NOMO-1 treated with DMSO at 0.1 percent for 48 hours (cell line): ENCODE measurements around the gene RREB1.

Experiments used
- DNase-seq: peaks from one replicate; lab custom pipeline; 2025; ENCODE audit not compliant: unreplicated experiment; lab: John Stamatoyannopoulos, UW

Gene RREB1

DNA sequence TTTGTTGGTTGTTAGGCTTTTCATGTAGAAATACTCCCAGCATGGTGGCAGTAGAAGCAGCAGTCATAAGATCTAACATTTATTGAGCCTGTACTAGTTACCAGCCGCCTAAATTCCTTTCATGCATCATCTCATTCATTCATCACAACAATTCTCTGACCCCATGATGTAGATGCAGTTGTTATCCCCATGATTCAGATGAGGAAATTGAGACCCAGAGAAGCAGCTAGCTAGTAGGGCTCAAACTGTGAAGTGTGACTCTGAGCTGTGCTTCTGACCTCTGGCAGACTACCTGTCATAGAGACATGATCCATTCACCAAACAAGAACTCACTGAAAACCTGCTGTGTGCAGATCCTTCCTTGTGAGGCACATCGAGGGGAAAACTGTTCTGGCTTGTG lies 16.9 kb downstream of the RREB1 start:
- DNase-seq = no peak

DNA sequence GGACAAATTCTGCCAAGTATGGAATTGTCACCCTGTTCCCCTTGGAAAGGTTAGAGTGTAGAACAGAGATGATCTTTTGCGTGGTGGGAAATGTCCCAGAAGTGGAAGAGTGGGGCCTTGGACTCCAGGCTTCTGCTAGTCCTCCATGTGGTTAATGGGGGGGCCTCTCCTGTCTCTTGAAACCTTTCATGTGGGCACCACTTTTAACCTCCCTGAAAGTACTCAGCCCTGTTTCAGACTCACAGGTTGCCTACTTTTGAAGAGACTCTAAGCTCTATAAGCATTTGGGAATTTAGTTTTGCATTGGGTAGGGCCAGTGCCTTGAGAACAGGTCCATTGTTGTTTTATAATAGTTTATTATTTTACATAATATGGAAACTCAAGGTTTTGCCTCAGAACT lies 17.5 kb downstream of the RREB1 start:
- no peak for DNase-seq

DNA sequence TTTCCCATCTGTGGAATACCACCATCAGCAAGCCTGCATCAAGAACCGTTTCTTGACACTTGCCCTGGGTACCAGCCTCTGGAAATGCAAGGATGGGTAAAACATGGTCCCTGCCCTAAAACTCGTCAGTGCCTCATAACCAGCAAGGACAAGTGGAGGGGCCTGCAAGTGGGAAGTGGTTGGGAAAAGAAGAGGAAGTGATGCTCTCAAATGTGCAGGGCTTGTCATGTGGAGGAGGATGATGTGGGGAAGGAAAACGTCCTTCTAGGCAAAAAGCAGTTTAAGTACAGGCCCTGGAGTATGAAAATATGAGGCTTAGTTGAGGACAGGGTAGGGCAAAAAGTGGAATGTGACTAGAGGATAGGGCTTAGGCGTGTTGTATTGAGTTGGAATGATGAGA lies 19.0 kb downstream of the RREB1 start:
- DNase-seq = peak; percentile 43

DNA sequence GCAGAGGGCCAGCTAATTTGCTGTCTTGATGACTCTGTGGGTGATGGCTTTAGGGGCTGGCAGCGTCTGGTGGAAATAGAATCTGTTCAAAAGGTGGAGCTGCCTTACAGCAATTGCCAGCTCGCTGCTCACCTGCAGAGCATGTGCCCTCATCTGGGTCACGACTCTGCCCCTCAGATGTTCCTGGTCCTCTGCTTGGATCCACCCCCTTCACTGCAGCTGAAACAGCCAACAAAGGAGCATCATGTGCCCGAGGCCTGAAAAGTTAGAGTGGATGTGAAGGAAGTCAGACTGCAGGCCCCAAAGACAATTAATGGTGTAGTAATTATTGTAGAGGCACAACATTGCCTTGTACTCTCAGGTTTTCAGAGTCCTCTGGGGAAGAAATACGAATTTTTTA lies 19.9 kb downstream of the RREB1 start:
- DNase-seq = no peak

DNA sequence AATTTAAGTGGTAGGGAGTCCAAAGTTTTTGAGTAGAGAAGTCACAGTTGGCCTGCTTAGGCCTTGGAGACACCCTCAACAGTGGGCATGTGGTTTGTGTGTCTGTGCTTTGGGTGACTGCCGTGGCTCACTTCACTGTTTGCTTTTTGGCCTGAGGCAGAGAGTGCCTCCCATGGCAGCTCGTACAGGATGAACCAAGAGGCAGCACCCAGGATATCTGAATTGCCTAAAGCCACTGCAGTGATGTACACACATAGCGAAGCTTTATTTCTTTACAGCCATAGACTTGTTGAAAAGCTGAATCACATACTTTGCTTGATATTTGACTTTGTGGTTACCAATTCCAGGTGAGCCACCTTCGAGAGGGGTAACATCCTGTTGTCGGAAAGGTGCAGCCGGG lies 21.6 kb downstream of the RREB1 start:
- no peak for DNase-seq

DNA sequence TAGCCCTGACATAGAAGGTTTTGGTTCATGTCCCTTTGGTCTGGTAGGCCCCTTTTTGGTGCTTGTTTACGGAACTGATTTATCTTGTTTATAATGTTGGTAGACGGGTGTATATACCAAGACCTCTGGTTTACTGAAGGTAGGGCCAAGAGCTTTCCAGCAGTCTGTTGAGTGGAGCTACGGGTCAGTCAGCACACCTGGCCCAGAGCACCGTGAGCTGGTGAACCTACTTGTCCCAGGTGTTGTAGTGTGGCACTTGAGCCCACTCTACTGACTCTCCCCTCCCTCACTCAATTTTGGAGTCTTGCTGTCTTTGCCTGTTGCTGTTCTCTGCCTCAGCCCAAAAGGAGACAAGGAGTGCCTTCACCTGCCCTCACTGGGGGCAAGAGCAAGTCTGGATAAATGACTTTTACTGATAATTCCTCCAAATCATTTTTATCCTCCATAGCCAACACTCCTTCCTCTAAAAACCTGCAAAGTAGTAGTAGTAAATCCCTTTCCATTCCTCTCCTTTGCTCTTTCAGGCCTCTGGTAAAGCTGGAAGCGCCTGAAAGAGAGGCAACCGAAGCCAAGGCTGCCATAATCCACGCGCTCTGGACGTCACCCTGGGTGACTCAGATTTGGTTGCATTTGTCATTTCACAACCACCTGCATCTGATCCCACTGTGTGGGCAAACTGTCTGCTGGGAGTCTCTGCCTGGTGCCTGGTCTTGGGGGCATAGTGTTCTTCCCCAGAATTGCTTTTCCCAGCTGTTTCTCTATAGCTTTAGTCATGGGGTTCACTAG lies 22.2 kb downstream of the RREB1 start:
- peak; percentile 69 for DNase-seq

DNA sequence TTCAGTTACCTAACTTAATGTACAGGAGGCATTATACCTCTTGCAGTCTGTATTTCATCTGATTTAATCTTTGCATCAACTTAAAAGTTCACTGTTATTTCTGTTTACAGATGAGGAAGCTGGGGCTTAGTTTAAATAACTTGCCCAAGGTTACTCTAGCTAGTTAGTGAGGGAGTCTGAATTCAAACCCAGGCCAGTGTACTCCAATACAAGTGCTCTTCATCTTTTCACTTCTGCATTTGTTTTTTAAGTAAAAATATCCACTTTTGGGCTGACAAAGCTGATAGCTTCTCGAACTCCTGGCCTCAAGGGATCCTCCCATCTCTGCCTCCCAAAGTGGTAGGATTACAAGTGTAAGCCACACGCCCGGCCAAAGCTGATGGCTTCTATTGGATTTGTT lies 23.6 kb downstream of the RREB1 start:
- DNase-seq = no peak

DNA sequence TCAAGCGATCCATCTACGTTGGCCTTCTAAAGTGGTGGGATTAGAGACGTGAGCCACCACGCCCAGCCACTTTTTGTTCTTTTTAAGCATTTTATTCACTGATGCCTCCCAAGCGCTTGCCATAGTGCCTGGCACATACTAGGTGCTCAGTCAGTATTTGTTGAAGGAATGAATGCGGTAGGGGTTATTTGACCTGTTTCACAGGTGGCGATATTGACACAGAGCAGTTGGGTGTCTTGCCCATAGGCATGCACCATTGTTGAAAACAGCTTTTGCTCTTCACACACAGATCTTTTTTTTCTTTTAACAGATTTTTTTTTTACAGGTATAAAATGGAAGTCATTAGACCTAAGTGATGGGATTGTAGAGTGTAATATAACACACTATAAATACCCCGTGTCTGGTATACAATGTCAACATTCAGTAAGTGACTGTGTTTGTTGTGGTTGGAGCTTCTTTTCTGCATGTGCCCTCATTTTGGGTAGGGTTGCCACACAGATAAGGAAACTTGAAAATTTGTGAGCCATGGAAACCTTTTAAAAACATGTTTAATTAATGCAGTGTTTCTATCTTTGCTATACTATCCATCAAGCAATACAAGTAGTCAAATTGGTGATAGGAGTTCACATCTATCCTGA lies 24.8 kb downstream of the RREB1 start:
- DNase-seq = no peak

DNA sequence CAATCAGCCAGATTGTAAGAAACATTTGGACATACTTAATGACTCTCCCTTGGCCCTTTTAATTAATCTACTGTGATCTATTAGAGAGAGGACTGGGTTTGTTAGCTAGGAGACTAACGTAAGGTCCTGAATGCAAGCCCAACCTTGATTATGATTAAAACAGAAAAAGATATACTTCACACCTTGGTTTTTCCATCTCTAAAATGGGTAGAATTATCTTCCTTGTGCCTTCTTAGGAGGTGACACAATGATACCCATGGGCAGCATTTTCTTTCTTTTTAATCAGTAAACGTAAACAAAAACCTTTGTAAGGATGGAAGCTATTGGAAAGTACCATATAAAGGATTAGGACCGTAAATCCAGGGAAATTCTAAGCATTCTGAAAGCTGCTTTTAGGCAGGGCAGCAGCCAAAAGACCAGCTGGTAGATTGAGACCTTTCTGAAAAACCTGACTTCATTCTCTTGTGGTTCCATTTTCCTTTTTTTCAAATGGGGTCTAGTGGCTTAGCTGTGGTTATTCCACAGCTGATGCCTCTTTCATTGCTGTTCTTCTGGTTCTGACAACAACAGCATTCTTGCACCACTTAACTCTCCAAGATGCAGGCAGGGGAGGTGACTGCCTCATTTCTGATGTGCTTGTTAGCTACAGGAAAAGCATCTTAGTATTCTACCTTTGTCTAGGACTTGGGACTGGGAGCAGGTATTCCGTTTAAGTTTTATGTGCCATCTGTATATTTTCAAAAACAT lies 27.4 kb downstream of the RREB1 start:
- DNase-seq = no peak

DNA sequence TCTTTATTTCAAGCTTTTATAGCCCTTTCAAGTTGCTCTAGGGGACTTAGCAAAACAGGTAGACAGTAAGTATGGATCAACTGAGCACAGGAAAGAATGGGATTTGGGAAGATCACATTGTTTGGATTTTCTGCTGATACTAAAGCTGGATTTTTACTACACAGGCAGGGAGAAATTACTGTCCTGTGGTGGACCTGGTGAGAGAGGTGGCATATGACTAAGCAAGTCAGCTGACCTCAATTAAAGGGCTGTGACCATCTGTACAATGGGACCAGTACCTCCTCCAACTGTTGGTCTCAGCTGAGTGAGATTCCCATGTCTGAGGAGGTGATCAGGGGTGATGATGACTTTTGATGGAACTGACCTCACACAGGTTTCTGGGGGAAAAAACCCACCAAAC lies 28.0 kb downstream of the RREB1 start:
- no peak for DNase-seq

DNA sequence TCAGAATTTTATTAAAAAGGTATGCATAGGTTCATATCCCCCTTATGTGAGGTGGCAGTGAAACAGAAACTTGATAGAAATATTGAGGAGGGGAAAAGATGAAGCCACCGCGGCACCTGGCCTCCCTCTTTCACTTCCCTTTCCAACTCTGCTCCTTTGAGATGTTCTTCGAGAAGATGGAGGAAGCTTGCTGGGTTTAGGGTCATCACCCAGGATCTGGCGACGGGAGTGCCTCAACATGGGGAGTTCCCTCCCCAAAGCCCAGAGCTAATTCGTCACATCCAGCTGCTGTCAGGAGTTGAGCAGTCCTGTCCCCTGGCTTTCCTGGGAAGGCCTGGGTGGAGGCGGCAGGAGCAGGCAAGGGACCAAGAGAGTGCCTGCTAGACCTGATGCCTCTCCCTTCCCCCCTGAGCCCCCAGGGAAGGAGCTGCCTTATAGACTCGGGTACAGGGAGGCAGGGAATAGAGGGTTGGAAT lies 29.1 kb downstream of the RREB1 start:
- DNase-seq = peak; percentile 60

DNA sequence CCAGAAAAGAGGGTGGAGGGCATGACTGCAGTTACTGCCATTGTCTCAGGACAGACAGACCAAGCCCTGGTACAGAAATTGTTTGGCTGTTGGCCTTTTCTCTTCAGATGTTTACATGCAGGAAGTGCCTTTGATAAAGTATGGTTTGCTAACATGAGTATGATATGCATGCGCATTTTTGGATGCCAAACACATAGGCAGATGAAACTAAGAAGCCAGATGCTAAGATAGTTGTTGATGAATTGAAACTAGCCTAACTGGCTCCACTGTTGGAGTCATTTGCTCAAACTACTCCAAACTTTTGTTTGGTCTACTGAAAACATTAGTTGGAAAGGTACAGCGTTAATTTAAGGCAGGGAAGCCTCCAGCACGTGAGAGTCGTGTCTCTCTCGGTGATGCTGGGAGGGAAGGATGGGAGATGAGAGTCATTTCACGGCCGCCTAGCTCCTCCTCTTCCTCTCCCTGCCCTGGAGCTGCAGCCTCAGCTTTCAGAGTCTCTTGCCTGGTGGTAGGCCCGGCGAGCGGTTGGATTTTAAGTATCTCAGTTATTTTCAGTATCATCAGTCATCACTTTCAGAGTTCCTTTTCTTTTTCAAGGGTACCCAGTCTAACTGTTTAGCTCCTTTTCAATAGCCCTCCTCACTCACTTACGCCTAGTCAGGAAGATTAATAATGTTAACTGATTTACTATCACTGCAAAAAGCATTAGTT lies 29.7 kb downstream of the RREB1 start:
- DNase-seq = peak; percentile 60

DNA sequence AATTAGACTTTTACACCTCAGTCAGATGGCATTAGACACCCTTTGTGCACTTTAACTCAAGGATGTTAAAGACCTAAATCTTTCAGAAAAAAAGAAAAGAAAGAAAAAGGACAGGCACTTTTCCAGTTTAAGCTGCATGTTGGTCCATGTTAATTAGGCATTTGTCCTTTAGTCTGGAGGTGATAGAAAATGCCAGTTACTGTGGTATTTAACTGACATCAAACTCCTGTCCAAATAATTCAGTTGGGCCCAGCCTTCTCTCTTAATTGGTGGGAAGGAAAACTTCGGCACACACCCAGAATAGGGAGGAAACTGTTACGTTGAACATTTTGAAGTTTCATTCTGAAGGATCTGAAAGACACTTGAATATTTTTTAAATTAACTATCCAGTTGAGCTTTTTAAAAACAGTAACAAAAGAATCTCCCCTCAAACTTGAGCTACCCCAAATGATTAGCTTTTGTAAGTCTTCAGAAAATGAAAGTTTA lies 30.3 kb downstream of the RREB1 start:
- no peak for DNase-seq

DNA sequence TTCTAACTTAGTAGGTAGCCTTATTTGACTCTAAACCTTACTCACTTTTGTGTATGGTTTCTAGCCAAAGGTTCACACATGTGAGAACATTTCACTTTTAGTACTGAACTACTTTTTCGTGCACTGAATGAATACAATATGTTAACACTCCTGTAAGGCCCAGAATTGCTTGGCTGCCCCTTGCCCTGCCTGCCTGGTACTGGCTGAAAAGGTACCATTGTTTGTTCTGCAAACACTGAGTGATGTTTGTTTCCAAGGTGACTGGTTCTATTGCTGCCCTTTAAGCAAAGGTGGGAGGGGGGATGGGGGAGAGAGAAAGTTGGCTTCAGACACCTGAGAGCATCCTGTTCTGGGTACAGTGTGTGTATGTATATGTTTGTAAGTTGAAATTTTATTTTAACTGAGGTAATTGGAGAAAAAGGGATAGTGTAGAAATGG lies 31.2 kb downstream of the RREB1 start:
- no peak for DNase-seq

DNA sequence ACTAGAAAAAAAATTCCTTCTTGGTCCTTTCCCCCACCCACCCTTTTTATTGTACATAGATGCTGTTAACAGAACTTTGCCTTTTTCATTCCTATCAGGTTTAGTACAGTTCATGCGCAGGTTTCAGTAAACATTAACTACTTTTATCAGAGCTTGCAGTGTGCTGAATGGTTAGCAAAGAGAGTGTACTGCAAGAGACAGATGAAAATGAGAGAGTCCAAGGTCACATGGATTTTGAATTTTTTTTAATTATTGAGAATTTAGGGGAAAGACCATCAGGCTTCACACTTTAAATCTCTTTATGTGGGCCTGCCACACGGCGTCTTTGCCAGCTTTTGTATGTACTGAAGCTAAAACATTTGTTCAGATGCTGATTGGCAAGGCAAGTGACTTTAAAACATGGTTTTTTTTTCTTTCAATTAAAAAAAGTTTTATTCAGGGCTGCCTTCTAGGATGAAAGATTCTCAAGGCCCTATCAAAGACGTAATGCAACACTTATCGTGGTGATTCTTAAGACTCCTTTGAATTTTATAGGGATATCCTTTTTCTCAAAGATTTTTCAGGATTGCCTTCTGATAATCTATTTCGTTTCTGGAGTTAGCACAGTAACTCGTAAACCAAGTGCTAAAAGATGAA lies 32.2 kb downstream of the RREB1 start:
- DNase-seq = no peak

DNA sequence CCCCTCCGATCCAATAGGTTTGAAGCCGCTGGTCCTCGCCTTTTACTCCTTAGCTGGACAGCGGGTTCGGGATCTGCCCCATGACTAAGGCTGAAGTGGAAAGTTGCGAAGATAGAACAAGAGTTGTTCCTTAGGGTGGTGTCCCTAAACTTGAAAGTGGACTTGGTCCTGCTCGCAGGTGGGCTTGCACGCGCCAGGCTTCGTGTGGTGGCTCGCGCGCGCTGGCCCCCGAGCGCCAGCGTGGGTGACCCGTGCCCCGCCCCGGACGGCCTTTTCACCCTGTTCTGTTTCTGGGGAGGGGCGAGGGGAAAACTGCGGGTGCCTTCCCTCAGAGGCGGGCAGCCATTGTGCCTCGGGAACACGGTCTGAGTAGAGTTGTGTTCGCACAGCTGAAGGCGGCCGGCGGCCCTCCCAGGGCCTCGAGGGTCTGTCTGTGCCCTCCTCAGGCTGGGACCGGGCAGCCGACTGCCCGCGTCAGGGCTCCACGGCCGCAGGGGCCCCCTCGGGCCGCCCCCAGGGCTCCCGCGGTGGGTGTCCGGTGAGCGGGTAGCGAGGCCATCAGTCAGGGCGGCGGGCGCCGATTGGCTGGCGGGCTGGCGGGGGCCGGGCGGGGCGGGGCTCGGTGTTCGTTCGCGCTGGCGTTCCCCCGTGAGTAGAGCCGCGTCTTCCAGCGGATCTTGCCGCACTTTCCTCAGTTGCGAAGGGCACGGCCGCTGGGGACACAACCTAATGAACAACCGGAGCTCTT lies 33.0 kb downstream of the RREB1 start:
- peak; percentile 70 for DNase-seq

DNA sequence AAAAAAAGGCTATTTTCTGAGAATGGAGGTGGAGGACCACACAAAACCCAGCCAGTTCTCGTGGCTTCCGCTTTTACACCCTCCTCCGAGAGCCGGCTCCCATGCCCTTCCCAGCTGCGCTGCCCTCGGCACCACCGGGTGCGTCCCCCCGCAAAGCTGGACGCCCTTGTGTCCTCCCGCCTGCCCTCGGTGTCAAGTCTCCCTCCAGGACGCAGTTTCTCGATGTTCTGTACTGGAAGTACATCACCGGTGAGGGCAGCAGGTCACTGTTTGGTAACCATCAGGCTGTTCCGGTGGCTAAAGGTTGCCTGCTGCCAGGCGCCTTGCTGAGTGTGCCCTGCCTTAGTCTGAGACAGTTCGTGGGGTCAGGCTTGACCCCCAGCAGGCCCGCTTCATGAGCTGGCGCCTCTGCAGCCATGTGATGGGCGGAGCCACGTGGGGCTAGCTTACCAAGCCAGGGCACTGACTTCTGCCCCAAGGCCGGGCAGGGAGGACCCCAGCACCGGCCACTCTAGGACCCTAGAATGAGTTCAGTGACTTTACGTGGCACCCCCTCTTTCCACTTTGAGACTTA lies 34.6 kb downstream of the RREB1 start:
- no peak for DNase-seq

DNA sequence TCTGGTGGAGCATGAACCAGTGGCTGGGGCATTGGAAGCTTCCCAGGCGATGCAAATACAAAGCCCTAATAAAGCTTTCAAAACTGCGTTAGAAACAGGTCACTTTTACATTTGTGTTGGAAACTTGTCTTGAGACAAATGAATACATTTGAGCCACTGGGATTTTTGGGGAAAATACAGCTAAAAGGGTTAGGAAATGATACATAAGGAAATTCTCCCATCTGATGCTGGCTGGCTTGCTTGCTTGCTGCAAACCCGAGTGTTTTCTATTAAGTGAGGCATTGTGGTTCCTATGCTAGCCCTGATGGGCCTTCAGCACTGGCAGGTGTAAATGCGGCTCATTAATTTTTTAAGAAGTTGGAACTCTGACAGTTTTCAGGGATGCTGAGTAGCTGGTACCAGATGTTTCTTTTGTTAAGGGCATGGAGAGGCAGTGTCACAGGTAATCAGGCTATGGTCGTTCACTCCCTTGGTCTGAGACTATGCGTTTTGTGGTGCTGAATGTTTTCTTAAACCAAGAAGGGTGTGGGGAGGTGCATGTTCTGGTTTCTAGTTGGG lies 35.2 kb downstream of the RREB1 start:
- DNase-seq = no peak

DNA sequence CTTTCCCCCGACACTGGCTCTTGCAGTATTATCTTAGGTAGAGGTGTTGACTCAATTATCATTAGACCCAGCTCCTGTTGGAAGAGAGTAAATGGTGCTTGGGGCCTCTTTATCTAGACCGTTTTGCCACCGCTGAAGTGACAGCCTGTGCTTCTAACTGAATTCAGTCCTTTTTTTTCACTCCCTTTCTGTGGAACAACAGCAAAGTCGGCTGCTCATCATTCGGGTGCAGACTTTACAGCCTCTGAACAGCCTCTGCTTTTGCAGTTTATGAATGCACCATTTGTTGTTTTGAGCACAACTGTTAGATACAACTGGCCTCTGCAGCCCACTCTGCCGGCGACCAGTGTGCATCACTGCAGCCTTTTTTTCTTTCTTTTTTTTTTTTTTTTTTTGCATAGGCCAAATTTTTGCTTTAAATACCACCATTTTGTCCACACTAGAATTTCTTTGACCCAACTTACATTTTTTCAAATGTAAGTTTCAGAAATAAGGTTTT lies 35.8 kb downstream of the RREB1 start:
- DNase-seq = no peak
